NCI-H1694 treated with DMSO at 0.1 percent for 48 hours (cell line): ENCODE data around the gene NUDT13.
"Not testable (repeated sequence)": the region's sequence is repeated elsewhere in the genome, so short reads cannot be mapped to it uniquely, and the experiment has no call there.

Experiments used
- DNase-seq: peaks from one replicate; lab custom pipeline; 2025; lab: John Stamatoyannopoulos, UW

The NUDT13 gene

DNA sequence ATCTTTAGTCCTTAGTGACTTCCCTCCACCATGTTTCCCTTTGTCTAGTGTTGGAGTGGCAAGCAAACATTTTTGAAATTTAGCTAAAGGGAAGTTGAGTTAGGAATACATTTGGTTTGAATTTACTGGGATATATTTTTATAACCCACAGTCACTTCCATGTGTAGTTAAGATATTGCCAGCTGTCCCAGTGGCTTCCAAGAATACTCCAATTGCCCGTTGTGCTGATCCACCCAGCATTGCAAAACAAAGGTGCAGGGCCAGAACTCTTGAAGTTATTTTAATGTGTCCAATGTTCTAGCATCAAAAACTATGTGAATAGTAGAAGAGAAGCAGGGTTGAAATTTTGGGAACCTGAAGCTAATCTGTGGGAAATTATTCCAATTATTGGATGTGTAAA is 11.1 kb upstream of the NUDT13 start:
- no peak for DNase-seq

DNA sequence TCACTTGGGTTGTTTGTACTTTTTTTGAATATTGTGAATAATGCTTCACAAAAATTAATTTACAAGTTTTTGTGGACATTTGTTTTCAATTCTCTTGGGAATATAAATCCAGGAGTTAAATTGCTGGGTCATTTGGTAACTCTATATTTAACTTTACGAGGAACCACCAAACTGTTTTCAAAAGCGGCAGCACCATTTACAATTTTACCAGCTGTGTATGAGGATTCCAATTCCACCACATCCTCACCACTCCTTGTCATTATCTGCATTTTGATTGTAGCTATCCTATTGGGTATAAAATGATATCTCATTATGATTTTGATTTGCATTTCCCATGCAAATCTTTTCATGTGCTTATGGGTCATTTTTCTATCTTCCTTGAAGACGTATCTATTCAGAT is 4.0 kb upstream of the NUDT13 start:
- DNase-seq: no peak

GRCh38 chr10:73109248-73109652 is 1.0 kb upstream of the NUDT13 start:
- DNase-seq: not testable (repeated sequence)

DNA sequence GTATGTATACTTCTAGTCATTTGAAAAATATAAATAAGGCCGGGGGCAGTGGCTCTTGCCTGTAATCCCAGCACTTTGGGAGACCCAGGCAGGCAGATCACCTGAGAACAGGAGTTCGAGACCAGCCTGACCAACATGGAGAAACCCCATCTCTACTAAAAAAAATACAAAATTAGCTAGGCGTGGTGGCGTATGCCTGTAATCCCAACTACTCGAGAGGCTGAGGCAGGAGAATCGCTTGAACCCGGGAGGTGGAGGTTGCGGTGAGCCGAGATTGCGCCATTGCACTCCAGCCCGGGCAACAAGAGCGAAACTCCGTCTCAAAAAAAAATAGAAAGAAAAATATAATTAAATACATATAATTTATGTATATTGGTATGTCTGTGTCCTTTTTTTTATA is 1.8 kb downstream of the NUDT13 start:
- not testable (repeated sequence) for DNase-seq

DNA sequence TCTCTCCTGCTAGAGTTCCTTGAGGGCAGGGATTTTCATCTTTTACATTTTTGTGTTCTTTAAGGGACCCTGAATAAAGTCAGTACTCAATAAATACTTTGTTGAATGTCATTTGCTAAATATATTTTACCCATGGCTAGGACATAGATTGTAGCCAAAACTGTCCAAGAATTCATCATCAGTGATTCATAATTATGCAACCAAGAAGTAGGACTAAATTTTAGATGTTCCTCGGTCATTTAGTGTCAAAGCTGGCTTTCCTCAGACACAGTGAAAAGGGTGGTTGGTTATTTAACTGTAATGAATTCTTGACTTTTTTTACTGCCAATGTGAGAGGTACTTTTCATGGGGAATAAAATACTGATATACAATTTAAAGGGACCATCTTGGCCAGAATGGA is 3.3 kb downstream of the NUDT13 start:
- DNase-seq: no peak

GRCh38 chr10:73116017-73116416 is 5.8 kb downstream of the NUDT13 start:
- DNase-seq: no peak

- DNase-seq: no peak
Observed at GRCh38 chr10:73117976-73118743, 7.9 kb downstream of the NUDT13 start.

GRCh38 chr10:73119457-73119856 is 9.2 kb downstream of the NUDT13 start:
- DNase-seq: no peak

GRCh38 chr10:73119952-73120351 is 9.7 kb downstream of the NUDT13 start:
- no peak for DNase-seq

DNA sequence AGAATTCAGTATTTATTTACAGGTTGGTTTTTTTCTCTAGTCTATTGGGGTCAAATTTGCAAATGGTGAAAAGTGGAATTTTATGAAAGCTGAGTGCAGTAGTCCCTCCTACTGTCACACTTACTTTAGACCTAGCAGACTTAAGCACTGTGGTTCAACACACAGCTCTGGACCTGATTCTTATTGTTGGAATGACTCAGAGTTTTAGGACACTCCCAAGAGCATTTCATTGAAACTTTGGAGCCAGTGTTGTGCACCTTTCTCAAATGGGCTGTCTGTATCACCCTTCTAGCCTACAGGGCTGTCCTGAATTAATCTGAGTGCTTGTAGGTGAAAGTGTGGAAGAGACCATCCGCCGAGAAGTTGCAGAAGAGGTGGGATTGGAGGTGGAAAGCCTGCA is 16.1 kb downstream of the NUDT13 start:
- no peak for DNase-seq

- DNase-seq: no peak
Observed at GRCh38 chr10:73131301-73131700, 21.0 kb downstream of the NUDT13 start.

GRCh38 chr10:73131913-73132686 is 21.8 kb downstream of the NUDT13 start:
- DNase-seq: no peak

DNA sequence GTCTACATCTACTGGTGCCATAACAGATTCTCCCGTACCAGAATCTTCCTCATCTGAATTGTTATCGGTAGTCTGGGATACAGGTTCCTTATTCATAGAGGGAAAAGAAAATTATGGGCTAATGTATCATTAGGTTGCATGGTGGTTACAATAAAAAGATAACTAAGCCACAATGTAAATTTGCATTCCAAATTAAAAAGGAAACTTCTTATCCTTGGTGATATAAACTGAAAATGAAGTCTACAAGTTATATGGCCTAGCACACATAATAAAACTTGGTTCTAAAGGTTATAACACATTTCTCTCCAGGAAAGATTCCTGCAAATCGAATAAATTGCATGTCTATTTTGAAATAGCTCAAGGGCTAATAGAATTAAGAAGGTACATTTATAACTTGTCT is 24.5 kb downstream of the NUDT13 start:
- no peak for DNase-seq

- no peak for DNase-seq
Observed at GRCh38 chr10:73136627-73137026, 26.4 kb downstream of the NUDT13 start.

DNA sequence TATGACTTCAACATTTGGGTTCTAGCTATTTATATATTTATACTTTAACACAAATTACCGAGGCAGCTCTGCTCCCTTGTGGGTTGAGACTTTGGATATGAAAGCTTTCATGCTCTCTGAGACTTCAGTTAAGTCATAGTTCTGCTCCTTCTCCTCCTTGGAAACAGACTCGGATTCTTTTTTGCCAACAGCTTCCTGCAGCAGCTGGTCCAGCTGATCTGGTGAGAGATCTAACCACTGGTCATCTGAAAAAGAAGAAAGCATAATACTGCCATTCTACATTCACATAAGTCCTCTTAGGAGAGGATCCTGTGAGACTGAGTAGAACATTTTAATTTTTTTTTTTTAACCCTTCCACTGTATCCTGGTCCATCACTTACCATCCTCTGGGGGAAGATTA is 29.0 kb downstream of the NUDT13 start:
- no peak for DNase-seq

GRCh38 chr10:73141603-73142002 is 31.3 kb downstream of the NUDT13 start:
- no peak for DNase-seq

GRCh38 chr10:73150633-73151413 is 40.6 kb downstream of the NUDT13 start:
- not testable (repeated sequence) for DNase-seq

DNA sequence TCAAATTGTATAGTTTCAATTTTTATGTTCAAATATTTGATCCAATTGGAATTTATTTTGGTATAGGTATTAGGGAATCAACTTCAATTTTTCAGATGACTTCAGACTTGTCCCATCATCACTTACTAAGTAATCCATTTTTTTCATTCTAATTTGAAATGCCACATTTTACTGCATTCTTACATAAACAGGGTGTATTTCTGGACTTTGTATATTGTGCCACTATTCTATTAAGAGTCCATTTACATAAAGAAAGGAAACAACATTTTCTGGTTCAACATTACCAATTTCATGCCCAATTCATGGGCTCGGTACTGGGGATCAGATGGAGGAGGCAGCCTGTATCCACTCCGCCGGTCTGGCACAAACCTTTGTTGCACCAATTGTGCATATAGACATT is 41.8 kb downstream of the NUDT13 start:
- DNase-seq: no peak

DNA sequence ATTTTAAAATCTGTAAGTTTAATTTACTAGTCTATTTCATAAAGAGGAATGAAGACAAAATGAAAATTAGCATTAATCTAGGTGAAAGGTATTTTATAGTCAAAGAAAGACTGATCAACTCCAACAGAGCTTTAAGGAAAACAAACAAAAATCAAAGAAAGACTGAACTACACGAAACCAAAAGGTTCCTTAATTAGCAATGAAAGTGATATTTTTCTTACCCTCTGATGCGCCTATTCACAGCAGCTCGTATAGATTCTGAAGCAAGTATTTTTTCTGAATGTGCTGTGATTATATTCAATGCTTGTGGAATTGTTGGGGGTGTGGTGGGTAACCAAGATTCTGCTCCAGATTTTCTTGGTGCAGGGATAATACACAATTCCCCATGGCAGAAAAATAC is 45.8 kb downstream of the NUDT13 start:
- no peak for DNase-seq

- peak; percentile 16 for DNase-seq
Observed at GRCh38 chr10:73159038-73159648, 48.9 kb downstream of the NUDT13 start.

- no peak for DNase-seq
Observed at GRCh38 chr10:73161079-73161478, 50.8 kb downstream of the NUDT13 start.

- DNase-seq: no peak
Observed at GRCh38 chr10:73161662-73162061, 51.4 kb downstream of the NUDT13 start.
